ENCODE data around the gene SLC25A19. TPM values are rescaled to one million over a fixed set of nuclear protein-coding genes. Genes with fewer than 3 reads are reported as not detected.
"Not testable (repeated sequence)": the region's sequence is repeated elsewhere in the genome, so short reads cannot be mapped to it uniquely, and the experiment has no call there.

Gene SLC25A19
- total RNA-seq, 1 donor from 2014 or later, result 16.4 TPM

GRCh38 chr17:75270218-75270965, 18.8 kb downstream of the SLC25A19 start:
- no peak for DNase-seq (ENCODE audit: low spot score)

DNA sequence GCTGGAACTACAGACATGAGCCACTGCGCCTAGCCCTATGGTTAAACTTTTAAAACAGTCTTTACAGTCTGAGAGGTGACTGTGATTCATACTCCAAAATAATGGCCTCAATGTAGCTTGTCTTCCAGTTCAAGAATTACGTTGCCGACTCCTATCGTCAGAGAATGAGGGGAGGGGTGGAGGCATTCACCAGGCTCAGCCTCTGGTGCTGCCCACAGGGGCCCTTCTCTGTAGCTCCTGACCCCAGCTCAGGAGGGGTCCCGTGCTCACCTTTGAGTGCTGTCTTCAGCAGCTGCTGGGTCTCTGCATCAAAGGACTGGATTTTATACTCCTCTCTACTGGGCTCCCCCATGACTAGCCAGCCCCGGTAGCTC, 19.4 kb downstream of the SLC25A19 start:
- no peak for DNase-seq (ENCODE audit: low spot score)

GRCh38 chr17:75267411-75268232, 21.6 kb downstream of the SLC25A19 start:
- DNase-seq (ENCODE audit: low spot score), result no peak

DNA sequence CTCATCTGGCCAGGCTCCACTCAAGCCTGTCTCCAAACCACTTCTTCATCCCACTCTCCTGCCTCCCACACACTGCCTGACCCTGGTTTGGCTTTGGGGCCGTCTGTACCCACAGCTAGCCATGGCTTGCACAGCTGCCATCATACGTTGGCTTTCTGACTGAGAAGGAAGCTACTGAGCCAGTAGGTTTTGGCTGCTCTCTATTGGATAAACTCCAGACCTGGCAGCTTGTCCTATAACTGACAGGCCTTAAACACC, 22.2 kb downstream of the SLC25A19 start:
- DNase-seq (ENCODE audit: low spot score), result no peak

DNA sequence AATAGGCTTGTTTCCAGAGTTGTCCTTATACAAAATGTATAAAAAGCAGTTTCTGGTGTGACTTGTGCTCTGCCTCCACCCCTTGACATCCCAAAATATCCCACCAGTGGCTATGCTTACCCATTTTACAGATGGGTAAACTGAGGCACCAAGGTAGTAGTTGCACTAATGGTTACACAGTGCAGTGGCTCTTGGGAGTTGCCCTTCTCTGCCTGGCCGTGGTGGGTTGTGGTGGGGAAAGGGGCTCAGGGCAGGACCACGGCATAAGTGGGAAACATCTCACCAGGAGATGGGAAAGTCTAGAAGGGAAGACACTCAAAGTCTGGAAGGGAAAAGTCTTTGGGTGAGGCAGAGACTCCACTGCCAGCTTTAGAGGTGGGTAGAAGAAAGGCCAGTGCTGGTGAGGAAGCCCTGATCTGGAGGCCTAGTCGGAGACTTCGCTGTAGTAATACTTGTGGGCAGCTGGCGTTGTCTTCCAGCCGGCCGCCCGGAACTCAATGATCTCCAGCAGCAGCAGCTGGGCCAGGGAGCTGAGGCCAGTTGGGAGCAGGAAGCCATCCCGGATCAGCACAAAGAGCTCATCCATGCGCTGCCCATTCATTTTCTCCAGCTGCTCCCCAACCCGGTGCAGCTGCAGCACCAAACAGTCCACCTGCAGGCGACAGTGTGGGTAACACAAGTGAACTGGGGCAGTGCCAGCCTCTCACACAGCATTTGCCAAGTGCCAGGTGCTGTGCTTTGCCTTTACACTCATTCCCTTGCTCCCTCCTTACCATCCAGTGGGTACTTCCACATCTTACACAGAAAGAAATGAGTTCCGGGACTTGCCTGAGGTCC, 22.7 kb downstream of the SLC25A19 start:
- DNase-seq (ENCODE audit: low spot score), result no peak

- no peak for DNase-seq (ENCODE audit: low spot score)
Observed at GRCh38 chr17:75265614-75266315, 23.5 kb downstream of the SLC25A19 start.

DNA sequence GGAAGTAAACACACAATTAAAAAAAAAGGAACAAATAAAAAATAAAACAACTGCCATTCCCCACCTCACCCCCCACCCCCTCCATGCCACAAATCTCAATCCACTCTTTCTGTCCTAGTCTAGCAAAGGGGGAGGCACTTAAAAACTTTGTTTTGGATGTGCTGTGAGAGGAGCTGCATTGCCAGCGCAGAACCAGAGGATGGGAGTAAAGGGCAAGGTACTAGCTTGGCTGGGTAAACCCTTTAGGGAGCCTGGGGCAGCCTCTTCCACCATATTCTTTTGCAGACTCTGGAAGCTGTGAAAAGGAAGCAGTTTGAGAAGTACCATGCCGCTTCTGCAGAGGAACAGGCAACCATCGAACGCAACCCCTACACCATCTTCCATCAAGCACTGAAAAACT, 26.2 kb downstream of the SLC25A19 start:
- no peak for DNase-seq (ENCODE audit: low spot score)

DNA sequence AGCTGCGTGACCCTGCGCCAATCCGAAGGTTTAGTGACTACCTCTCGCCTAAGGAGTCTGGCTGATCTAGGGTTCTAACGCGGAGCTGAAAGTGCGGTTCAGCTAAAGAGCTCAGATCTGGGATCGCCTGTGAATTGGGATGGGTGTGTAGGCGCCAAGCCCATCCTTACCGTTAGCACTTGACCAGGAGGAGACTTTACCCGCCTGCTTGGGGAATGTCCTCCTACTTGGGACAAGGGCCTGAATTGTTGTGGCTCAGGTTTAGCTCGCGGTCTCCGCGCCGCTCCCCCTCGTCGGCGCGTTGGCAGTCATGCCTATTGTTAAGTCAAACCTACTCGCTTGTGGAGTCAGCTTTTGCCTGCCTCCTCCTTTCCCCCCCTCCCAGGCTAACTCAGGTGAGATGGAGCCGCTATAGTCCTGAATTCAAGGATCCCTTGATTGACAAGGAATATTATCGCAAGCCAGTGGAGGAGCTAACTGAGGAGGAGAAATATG, 27.1 kb downstream of the SLC25A19 start:
- no peak for DNase-seq (ENCODE audit: low spot score)

DNA sequence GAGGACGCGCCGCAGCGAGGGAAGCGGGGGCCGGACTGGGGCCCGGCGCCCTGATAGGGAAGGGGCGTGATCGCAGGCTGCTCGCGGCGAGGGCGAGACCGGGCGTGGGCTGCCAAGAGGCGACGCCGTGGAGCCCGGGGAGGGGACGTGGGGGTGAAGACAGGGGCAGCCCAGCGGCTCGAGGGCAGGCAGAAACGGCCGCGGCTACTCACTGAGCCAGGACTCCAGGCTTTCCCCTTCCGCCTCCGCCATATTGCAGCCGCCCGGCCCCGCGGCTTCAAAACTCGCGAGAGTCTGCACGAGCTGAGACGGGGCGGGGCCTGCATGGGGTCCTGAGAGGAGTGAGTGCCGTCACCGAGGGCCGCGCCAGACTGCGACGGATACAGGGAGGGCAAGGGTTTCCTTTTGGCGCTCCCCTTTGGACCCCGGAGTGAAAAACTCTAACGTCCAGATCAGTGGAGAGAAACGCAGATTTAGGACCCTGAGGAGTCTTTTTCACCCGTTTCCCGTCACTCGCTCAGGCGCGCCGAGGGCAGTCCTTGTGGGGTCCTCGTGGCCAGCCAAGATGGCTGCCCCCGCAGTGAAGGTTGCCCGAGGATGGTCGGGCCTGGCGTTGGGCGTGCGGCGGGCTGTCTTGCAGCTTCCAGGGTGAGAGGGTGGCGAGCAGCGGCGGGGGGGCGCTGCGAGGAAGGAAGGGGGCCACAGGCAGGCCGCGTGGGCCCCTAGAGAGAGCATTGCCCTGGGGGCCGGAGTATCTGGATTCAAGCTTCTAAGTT, 27.7 kb downstream of the SLC25A19 start, which contains the start of the genes GGA3 and MRPS7:
TSS of gene GGA3 (minus strand) at position 271 of the 776 bp plus-strand sequence. CDS start at position 252, 19 bp downstream.
TSS of gene MRPS7 (plus strand) at position 544 of the 776 bp plus-strand sequence. CDS start at position 566, 22 bp downstream.
- DNase-seq (ENCODE audit: low spot score), result peak; percentile 98

- no peak for DNase-seq (ENCODE audit: low spot score)
Observed at GRCh38 chr17:75260641-75261335, 28.4 kb downstream of the SLC25A19 start.

DNA sequence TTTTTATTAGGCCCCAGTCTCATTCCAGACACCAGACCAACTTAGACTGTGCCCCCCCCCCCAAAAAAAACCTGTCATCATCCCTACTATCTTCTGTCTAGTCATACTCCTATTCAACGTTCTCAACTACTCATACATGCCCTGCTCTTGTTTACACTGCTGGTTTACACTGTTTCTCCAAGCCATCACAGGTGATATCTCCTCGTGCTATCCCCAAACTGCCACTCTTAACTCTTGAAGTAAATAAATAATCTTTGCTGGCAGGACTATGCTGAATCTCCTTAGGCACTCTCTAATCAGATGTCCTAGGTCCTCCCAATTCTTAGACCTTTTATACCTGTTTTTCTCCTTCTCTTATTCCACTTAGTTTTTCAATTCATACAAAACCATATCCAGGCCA, 32.0 kb downstream of the SLC25A19 start:
- not testable (repeated sequence) for DNase-seq (ENCODE audit: low spot score)

DNA sequence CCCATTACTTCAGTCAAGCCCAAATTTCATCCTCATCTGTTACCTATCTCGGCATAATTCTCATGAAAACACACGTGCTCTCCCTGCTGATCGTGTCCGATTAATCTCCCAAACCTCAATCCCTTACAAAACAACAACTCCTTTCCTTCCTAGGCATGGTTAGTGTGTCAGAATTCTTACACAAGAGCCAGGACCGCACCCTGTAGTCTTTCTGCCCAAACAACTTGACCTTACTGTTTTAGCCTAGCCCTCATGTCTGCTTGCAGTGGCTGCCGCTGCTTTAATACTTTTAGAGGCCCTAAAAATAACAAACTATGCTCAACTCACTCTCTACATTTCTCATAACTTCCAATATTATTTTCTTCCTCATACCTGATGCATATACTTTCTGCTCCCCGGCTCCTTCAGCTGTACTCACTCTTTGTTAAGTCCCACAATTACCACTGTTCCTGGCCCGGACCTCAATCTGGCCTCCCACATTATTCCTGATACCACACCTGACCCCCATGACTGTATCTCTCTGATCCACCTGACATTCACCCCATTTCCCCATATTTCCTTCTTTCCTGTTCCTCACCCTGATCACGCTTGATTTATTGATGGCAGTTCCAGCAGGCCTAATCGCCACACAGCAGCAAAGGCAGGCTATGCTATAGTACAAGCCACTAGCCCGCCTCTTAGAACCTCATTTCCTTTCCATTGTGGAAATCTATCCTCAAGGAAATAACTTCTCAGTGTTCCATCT, 33.1 kb downstream of the SLC25A19 start:
- DNase-seq (ENCODE audit: low spot score), result not testable (repeated sequence)

- DNase-seq (ENCODE audit: low spot score), result no peak
Observed at GRCh38 chr17:75252039-75252816, 37.0 kb downstream of the SLC25A19 start.

GRCh38 chr17:75250009-75250471, 39.2 kb downstream of the SLC25A19 start:
- DNase-seq (ENCODE audit: low spot score), result no peak

DNA sequence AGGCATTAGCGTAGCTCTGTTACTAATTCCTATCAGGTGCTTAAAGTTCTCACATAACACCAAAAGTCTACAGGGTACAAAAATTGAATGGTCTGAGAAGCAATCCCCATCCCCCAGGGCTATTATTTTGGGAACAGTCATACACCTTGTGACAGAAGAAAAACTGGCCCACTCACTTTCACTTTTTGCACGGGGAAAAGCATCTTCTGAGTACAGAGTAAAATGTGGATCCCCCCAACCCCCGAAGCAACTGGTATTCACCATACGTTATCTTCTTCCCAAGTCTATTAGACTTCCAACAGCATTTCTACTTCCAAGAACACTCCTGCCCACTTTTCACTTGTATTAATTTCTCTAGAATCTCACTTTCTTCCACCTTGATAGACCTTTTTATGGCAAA, 39.7 kb downstream of the SLC25A19 start:
- no peak for DNase-seq (ENCODE audit: low spot score)

DNA sequence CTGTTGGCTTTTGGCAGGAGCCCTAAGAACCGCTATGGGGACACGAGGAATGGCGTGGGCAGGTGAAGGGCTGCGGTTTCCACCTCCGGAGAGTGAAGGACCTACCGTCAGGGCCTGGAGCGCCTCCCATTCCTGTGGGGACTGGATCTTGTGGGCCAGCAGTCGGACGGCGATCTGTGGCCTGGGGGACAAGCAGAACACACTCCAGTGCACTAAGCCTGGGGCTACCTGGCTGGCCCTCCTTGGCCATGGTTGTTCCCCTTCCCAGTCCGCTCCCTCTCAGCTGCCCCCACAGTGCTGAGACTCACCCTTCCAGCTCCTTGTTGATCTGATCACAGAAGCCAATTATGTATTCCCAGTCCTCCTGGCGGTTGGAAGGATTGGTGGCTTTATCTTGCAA, 42.8 kb downstream of the SLC25A19 start:
- DNase-seq (ENCODE audit: low spot score), result no peak

GRCh38 chr17:75245011-75245410, 44.2 kb downstream of the SLC25A19 start:
- DNase-seq (ENCODE audit: low spot score), result no peak
